ENCODE data around the gene RBFOX1.

The RBFOX1 gene

DNA sequence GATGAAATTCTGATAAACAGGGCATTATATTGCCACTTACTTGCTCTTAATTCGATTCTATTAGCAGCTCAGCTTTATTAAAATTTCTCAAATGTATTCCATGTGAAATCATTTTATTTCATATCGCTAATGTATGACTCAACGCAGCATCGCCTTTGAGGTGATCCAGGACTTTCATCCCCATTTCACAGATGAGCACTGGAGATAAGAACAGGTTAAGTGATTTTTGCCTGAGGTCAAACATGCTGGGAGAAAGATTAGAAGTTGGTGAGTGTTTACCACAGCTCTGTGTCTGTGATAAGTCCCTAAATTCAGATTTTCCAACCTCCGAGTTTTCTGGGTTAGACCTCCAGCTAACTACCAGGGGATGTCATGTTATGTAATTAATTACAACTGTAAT lies 43.6 kb downstream of the RBFOX1 start:
- no peak for DNase-seq

DNA sequence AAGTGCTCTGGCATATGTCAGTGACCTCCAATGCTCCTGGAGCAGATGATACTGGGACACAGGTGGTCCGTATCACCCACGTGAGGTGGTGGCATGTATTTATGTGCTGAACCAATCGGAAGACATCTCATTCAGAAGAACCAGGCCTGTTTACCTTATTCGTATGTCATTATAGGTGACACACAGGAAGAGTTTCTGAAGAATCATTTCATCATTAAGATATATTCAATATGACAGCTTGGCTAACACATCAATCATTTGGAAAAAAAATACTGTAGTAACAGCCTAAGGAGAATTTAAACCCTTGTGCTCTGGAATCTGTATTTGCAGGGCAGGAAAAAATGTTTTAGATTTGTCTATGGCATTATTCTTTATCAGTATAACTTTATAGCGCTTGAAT lies 44.6 kb downstream of the RBFOX1 start:
- DNase-seq: no peak

DNA sequence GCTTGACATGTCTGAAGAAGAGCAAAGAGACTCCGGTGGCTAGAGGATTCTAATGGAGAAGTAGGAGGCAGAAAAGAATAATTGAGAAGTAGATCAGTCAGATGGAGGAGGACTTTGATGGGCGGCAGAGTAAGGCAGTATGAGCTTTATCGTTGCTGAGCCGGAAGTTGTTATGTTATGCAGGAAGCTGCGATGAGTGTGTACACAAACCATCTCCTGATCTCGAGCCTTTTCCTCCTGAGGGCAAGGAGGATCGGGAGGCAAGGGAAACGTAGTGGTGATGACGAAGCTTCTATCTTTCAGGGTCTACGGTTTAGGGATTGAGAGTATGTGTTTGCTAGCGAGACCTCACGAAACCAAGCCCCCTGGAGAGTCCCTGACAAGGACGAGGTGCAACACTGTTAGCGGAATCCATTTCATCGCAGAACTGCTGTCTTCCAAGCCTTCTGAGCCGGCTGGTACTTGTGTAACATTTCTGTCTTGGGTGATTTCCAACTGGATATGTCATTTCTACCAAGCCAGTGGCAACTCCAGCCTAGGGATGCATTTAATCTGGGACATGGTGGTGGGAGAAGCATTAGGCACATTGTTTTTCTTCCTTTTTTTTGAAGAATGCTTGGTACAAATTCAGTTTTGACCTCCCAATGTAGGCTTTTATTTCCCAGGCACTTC lies 45.5 kb downstream of the RBFOX1 start:
- no peak for DNase-seq

DNA sequence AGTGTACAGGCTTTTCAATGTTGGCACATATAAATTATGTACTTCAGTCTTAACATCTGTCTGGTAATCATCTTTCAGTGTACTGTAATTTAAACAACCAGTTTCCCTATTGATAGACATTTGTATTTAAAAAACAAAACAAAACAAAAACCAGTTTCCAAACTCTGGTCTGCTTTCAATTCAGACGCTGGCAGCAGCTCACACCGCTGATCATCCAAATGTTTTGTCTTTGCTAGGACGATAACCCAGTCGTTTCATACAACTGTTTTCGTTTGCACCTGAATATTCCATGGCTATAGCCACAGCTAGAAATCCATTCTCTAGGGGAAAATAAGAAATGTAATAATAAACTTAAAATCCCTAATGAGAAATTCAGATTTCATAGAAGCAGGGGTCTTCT lies 47.8 kb downstream of the RBFOX1 start:
- DNase-seq: no peak

DNA sequence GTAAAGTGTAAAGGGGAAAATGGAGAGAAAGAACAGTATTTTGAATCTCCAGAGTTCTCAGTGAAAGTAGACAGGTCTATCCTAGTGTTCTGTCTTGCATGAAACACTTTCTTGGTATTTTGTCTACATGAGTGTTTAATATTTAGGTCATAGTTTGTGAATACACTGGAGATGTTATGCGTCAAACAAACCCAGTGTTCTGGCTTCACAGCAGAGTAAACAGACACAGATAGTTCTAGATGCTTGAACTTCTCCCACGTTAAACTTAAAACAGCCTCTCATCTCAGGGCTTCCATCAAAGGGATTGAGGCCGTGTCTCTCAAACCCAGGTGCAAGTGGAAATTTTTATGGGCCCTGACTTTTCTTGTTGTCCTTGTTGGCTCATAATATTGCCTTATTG lies 48.3 kb downstream of the RBFOX1 start:
- no peak for DNase-seq

DNA sequence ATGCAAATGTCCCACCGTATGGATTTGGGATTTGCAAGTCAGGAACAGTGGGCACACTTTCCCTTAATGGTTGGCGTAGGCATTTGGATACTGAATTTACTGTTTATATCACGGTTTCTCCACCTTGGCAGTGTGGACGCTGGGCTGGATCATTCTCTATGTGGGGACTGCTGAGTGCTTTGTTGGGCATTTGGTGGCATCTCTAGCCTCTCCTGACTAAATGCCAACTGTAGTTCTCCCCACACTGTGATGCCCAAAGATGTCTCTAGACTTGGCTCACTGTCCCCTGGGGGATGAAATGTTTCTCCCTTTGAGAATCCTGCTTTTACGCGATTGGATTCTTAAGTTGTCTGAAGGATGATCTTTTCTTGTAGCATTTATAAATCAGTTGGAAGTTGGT lies 49.0 kb downstream of the RBFOX1 start:
- DNase-seq: no peak

DNA sequence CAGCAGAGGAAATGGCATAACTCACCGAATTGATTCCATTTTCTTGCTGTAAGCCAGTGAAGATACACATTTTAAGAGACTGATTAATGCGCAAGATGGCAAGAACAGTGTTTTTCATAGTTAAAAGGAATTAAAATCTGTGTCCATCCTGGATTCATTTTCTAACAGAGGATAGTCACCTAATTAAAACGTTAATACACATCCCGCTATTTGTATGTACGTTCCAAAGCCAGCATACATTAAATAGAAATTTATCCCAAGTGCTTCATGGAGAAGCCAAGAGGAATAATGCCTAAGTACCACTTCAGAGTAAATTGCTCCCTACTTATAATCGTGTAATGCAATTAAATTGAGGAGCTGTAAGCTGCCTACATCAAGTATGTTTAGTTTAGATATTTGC lies 49.9 kb downstream of the RBFOX1 start:
- no peak for DNase-seq

DNA sequence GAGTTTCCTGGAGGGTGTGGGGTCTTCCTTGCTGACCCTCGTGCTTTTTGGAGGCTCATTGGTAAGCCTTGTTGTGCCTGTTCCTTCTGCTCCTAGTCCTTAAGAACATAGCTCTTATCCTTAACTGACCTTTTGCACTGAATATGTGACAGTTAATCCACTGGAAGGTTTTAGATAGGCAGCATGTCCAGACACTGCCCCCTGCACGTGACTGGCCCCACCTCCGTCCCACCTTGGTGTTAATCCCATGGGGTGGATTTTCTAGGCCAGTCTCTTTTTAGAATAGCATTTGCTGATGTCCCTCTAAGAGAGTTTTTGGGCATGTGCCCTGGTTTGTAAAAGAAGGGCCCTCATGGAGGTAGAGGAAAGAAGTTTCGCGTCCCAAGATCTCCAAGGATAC lies 58.3 kb downstream of the RBFOX1 start:
- DNase-seq: no peak

DNA sequence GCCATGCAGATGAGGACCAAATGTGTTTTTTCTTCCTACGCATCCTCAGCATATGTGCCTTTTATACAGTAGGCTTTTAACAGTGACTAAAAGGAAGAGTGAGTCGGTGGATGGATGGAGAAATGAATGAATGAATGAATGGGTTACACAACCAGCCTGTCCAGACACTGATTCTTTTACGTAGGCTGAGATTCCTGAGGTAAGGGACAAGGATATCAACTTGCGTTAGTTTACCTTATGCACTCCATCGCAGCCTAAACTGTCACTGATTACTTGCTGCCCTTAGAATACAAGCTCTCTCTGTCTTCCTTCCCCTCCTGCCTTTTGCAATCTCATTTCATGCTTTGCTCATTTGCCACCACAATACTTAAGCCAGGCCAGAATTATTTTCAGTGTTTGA lies 59.0 kb downstream of the RBFOX1 start:
- no peak for DNase-seq

DNA sequence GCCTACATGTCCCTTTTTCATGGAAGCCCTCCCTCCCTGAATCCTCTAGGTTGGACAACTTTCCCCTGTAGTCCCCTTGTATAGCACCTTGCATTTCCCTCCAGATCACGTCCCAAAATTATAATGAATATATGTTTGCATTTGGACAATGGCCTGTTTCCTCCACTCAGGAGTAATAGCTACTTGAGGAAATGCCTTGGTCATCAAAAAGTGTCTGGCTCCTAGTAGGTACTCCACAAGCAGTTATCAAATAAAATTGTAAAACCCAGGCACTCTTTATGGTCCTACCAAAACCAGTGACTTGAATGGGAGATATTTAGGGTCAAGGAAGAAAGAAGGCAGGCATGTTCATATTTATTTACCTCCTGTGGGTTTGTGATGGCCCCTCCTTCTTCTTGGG lies 59.6 kb downstream of the RBFOX1 start:
- no peak for DNase-seq

DNA sequence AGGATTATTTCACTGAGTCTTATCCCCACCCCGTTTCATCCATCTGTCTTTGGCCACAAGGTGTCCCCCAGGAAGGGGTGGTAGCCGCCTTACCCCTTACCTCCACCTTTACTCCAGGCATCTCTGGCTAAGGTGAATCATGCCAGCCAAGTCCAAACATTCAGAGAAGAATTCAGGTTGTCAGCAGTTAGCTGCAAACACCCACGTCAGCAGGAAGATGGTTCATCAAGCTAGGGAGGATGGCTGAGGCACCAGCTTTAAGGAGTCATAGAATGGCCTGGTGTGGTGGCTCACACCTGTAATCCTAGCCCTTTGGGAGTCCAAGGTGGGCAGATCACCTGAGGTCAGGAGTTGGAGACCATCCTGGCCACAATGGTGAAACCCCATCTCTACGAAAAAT lies 61.0 kb downstream of the RBFOX1 start:
- DNase-seq: no peak

DNA sequence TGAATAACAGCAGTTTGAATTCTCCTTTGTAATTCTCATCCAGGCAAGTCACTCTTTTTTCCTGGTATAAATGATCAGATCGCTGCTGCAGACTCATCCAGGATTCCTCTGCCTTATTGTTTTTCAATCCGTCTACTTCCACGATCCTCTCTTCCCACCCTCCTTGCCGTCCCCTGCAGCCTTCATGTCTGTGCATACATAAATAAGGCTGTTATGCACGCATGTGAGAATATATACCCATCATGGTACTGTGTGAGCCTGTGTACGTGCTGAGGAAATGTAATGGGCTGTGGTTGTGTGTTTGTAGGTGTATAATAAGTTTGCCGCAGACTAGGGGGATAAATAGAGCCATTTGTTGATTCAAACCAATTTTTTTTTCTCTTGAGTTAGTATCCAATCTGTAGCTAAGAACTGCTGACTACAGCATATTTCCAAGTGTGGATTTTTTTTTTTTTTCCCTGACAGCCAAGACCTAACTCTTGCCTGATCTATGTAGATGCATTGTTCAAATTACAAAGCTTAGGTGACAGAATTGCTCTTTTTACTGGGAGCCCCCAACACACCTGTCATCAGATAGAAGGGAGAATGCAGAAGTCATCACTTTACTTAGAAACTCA lies 62.2 kb downstream of the RBFOX1 start:
- no peak for DNase-seq

DNA sequence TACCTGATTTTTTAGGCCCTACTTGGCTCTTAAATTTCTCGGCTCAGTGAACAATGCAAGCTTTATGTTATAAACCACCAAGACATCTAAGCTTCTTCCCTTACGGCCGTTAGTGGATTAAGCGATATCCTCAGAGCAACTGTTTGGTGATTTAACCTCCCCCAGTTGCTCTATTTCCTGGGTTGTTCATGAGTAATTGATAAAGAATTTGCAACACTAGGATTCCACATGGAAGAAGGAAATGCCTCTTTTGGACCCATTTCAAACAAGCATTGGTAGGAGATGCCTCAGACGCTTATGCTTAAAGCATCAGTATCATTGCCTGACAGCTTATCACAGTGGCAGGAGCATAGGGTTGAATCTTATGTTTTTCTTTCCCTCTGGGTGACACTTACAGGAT lies 65.3 kb downstream of the RBFOX1 start:
- no peak for DNase-seq

DNA sequence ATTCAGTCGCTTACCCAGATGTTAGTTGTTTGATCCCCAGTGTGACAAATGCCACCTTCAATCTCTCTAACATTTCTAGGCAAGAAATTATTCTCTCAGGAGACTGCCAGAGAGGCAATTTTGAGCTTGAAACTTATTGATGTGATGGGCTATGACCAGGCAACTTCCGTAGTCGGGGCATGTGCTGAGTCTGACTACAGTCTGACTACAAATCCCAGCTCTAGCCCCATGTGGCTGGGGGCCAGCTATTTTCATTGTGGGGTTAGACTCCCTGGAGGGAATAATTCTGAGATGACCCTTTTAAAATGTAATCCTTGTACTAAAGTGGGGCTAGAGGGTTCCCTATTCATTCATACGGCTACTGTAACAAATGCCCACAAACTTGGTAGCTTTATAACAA lies 65.9 kb downstream of the RBFOX1 start:
- DNase-seq: no peak

DNA sequence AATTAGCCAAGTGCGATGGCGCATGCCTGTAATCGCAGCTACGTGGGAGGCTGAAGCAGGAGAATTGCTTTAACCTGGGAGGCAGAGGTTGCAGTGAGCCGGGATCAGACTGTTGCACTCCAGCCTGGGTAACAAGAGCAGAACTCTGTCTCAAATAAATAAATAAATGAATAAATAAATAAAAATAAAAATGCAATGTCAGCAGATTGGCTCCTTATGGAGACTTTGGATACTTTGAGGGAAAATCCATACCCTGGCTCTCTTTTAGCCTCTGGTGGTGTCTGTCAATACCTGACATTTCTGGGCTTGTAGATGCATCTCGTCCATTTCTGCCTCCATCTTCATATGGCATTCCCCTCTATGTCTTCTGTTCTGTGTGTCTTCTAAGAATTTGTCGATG lies 66.7 kb downstream of the RBFOX1 start:
- DNase-seq: no peak

DNA sequence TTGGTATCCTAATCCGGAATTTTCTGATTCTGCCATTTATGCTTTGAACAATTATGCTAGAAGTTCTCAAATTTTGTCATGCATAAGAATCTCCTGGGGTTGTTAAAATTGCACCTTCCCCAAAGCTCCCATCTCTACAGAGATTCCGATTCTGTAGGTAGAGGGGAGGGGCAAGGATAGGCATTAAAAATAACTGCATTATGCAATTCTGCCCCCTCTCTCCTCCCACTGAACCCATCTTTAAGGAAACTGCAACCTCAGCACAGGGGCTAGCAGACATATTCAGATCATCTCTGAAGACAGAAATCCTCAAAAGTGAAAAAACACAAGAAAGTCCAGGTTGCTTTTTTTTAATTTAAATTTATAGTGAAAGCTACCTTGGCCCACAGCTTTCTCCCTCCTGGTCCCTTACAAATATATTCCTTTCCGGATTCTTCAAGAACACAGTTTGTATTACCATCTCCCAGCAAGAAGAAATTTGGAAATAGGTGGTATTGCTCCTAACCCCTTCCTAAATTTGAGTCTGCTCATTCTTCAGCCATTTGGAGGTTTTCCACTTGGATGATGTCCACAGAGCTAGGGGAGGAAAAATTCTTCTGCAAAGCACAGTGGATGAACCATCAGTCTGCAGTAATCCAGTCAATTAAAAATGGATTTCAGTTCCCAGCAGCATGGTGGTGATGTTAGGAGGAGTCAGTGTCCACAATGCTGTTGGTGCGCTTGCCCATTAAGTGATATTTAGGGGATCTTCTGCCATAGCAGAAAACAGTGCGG lies 67.7 kb downstream of the RBFOX1 start:
- no peak for DNase-seq

DNA sequence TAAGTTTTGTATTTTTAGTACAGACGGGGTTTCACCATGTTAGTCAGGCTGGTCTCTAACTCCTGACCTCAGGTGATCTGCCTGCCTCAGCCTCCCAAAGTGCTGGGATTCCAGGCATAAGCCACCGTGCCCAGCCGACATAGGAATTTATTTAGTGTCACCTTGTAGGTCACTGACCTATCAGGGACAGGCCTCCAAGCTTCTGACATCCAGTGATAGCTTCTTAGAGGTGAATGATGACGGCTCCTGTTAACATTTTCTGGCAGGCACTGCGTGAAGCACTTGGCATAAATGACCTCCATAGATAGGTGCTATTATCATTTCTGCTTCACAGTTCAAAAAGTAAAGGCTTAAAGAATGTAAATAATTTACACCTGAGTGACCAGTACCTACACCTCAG lies 71.6 kb downstream of the RBFOX1 start:
- DNase-seq: no peak

DNA sequence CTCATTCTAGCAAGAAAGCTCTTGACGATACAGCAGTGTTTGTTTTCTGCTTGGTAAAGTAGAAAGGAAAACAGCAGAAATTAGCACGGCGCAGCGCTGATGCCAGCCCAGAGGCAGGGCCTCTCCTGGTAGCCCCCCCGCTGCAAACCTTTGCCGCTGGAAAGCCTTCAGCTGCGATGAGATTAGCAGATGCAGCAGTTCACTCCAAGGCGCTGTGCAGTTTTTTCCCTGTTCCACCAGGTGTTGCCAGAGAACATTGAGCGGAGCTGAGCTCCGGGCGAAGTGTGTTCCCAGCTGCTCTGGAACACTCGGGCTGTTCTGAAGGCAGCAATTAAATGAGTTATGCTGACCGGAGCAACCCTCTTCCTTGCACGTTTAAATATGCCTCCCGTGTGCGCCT lies 72.5 kb downstream of the RBFOX1 start:
- peak; percentile 67 for DNase-seq

DNA sequence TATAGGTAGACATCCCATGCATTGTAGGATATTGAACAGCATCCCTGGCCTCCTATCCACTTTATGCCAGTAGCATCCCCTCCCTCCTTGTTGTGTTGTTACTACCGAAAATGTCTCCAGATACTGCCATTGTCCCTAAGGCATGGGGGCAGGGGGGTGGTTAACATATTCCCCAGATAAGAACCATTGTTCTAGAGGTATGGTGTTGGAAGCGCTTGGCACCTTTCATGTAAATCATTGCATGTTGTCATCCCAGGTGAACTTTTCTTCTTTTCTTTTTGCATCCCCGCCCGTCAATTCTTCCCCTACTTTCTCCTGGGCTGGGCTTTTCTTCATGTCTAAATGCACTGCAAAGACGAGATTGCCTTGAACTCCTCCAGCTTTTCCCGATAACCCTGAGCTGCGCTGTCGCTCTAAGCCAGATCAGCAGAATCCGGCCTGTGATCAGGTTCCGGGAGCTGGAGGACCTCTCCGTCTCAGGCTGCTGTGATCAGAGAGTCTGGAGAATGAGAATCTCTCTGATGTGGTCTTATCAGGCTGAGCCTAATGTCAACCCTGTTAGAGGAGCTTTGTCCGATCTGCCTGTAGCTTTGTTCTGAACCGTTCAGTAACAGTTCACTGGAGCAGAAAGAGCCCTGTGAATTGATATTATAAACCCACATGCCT lies 76.2 kb downstream of the RBFOX1 start:
- no peak for DNase-seq

DNA sequence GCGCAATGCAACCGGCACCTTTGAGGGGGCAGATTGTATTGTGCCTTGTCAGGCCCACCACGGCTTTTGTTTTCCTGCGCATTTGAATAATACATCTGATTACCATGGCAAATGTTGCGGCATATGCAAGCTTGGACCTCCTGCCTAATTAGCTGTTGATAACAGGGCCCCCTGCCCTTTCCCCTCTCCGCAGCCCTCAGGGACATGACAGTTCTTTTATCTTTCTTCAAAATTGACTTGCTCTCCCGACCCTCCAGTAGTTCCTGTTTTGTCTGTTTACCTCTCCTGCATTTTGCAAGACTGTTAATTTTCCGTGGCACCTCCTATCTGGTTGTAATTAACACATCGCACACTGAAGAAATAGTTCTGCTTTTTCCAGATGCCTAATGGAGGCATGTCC lies 86.8 kb downstream of the RBFOX1 start:
- DNase-seq: no peak

DNA sequence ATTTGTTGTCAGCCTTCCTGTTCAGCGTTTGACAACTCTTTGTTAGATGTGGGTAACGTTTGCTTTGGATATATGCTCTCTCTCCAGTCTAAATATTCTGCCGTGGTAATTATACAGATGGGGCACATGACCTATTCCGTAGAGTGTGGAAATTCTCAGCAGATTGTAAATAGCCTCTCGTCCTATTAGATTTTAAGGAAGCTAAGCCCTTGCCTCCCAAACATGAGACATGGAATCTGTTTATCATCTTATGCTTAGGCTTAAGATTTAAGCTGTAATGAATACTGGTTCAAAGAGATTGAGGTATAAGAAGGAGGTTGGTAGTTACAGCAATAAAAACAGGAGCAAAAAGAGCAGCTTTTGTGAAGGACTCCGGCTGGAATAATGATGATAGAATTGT lies 87.4 kb downstream of the RBFOX1 start:
- DNase-seq: no peak

DNA sequence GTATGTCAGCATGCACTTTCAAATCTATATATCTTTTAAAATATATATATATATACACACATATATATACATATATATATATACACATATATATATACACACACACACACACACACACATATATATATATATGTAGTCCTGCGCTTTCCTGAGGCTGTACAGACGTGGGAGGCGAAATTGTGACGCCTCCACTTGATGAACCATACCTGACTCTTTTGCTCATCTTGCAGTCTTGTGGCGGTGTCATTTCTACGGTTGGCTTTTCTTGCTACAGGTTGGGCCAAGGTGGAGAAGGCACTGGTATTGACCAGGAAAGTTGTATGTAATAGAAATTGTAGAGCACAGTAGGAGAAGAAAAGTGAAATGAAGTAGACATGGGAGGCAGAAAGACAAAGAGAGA lies 88.2 kb downstream of the RBFOX1 start:
- DNase-seq: no peak

DNA sequence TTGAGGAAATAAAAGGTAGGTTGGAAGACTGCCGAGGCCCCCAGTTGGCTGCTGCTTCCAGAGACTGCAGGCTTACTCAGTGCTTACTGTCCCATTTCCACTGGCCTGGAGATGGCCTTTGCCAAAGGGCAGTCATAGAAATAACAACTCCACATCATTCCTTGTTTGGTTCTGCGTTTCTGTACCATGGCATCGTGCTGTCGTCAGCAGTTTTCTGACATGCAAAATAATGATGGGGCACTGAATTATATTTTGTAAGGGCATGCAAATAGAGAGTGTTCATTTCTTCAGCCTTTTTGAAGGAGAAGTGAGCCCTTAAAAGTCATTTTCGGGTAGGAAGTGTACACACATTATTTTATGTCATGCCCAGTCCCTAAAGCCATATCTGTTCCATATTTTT lies 88.9 kb downstream of the RBFOX1 start:
- no peak for DNase-seq

Measured in NCI-H1694 treated with DMSO at 0.1 percent for 48 hours (cell line).